Stomach (tissue), 4 donors: Measurements from ENCODE around the gene LRRD1.
"Not testable (repeated sequence)": the region's sequence is repeated elsewhere in the genome, so short reads cannot be mapped to it uniquely, and the experiment has no call there.

Source experiments
- CTCF ChIP-seq, 7 experiments: fragments of 450-650 bp in 4 of 7; fragments of 200-600 bp in 3 of 7; sonication (generic) in 3 of 7; IDR thresholded peaks; one replicate each; pipeline ENCODE4 v1.5.1; 2016 to 2019; ENCODE audit warnings: antibody characterized with exemption in 7 of 7, control low read depth in 2 of 7, mild to moderate bottlenecking in 1 of 7
- POLR2AphosphoS5 ChIP-seq, 3 donors: sonication (generic); formaldehyde crosslinking; IDR thresholded peaks; one replicate each; pipeline ENCODE4 v1.6.1; 2016; ENCODE audit warnings: antibody characterized with exemption in 3 of 3

GRCh38 chr7:92102862-92103261 lies 76.1 kb downstream of the LRRD1 start:
- TF ChIP-seq CTCF, POLR2AphosphoS5 (IDR thresholded peaks at IDR 0.05): not testable (repeated sequence)
